ENCODE data around the gene BCAP29. TPM values are rescaled to one million over a fixed set of nuclear protein-coding genes. Genes with fewer than 3 reads are reported as not detected.
A peak's percentile ranks its signal among the peaks of the same experiment; 100 is the strongest.

The BCAP29 gene
- polyA plus RNA-seq, 1 of the 3 experiments (the other 2 are of a cell fraction): 29.2 TPM

DNA sequence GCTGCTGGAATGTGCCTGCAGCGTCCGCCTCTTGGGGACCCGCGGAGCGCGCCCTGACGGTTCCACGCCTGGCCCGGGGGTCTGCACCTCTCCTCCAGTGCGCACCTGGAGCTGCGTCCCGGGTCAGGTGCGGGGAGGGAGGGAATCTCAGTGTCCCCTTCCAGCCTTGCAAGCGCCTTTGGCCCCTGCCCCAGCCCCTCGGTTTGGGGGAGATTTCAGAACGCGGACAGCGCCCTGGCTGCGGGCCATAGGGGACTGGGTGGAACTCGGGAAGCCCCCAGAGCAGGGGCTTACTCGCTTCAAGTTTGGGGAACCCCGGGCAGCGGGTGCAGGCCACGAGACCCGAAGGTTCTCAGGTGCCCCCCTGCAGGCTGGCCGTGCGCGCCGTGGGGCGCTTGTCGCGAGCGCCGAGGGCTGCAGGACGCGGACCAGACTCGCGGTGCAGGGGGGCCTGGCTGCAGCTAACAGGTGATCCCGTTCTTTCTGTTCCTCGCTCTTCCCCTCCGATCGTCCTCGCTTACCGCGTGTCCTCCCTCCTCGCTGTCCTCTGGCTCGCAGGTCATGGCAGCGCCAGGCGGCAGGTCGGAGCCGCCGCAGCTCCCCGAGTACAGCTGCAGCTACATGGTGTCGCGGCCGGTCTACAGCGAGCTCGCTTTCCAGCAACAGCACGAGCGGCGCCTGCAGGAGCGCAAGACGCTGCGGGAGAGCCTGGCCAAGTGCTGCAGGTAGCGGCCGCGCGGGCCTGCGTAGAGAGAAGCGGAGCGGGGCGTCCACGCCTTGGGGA is 81.2 kb downstream of the BCAP29 start:
- DNase-seq: peak; percentile 84
- POLR2A ChIA-PET: no interaction called here

More for the DNA sequence above, 81.2 kb downstream of the BCAP29 start:
- H3F3A ChIP-seq (replicated peaks; ENCODE audit: insufficient read depth): no peaks in the 10 kb centered on the region
- H3K9ac ChIP-seq: no peak overlapping the region
- H3K9me2 ChIP-seq: no peaks in the 10 kb centered on the region
- CTCF ChIA-PET: interaction anchor here (0.6 to 2.2 kb wide), 27 partner anchors 9 to 1067 kb away, joined by 3 to 14 read pairs (median 3); no protein-coding TSS in a partner anchor
- H4K20me1 ChIP-seq (ENCODE audit: insufficient read depth): no peaks in the 10 kb centered on the region
- H3K4me2 ChIP-seq: peak overlapping the region; percentile 91
- H3K79me2 ChIP-seq (ENCODE audit: insufficient read depth): no peaks in the 10 kb centered on the region
- H3K9me3 ChIP-seq: no peaks in the 10 kb centered on the region
- peaks cover 15% of the 10 kb centered on the region for H3K27me3 ChIP-seq (ENCODE audit: insufficient read depth)
- peak overlapping the region; percentile 78 for H2AFZ ChIP-seq (ENCODE audit: low read depth)
- H3K27ac ChIP-seq (ENCODE audit: low read depth in 2 of 2, low read length in 1 of 2): no peak overlapping the region
- H3K36me3 ChIP-seq (replicated peaks in 1 of 2; ENCODE audit: control insufficient read depth in 1 of 2, insufficient read depth in 2 of 2, low read length in 1 of 2): no peaks in the 10 kb centered on the region
- H3K4me3 ChIP-seq (ENCODE audit: low read depth in 2 of 2, low read length in 1 of 2): peak overlapping the region; percentile 65
- H3K4me1 ChIP-seq (ENCODE audit: control insufficient read depth in 1 of 2, insufficient read depth in 2 of 2, low read depth in 1 of 2, low read length in 1 of 2): peaks cover 0 to 14% of the 10 kb centered on the region in 2 experiments; a peak in 1 of 4 replicates
- TF ChIP-seq CHD2 (IDR thresholded peaks at IDR 0.05; ENCODE audit: low read length, partially characterized antibody): peak; percentile 29
- TF ChIP-seq TEAD4 (IDR thresholded peaks at IDR 0.05; ENCODE audit: borderline replicate concordance, insufficient read depth): no peak
- peak; percentile 39; the same call in 1 of the 2 replicates for TF ChIP-seq SMC3 (IDR thresholded peaks at IDR 0.05; ENCODE audit: low read depth, low read length)
- no peak for TF ChIP-seq IRF3 (IDR thresholded peaks at IDR 0.05; ENCODE audit: low read depth, low read length)
- peak; percentile 13; the same call in 1 of the 2 replicates for TF ChIP-seq TCF12 (IDR thresholded peaks at IDR 0.05)
- TF ChIP-seq FOXM1 (IDR thresholded peaks at IDR 0.05; ENCODE audit: low read depth): no peak
- TF ChIP-seq, protein P1, sequence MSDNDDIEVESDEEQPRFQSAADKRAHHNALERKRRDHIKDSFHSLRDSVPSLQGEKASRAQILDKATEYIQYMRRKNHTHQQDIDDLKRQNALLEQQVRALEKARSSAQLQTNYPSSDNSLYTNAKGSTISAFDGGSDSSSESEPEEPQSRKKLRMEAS (IDR thresholded peaks at IDR 0.05; ENCODE audit: low read depth): peak; percentile 67
- TF ChIP-seq YY1 (IDR thresholded peaks at IDR 0.05; ENCODE audit: low read depth): no peak
- peak; percentile 52 for TF ChIP-seq RAD21 (IDR thresholded peaks at IDR 0.05; ENCODE audit: low read length)
- peak; percentile 19; the same call in 1 of the 2 replicates for TF ChIP-seq NFIC (IDR thresholded peaks at IDR 0.05; ENCODE audit: borderline replicate concordance)
- no peak for TF ChIP-seq USF1 (IDR thresholded peaks at IDR 0.05; ENCODE audit: borderline replicate concordance, low read depth)
- TF ChIP-seq, protein P2, sequence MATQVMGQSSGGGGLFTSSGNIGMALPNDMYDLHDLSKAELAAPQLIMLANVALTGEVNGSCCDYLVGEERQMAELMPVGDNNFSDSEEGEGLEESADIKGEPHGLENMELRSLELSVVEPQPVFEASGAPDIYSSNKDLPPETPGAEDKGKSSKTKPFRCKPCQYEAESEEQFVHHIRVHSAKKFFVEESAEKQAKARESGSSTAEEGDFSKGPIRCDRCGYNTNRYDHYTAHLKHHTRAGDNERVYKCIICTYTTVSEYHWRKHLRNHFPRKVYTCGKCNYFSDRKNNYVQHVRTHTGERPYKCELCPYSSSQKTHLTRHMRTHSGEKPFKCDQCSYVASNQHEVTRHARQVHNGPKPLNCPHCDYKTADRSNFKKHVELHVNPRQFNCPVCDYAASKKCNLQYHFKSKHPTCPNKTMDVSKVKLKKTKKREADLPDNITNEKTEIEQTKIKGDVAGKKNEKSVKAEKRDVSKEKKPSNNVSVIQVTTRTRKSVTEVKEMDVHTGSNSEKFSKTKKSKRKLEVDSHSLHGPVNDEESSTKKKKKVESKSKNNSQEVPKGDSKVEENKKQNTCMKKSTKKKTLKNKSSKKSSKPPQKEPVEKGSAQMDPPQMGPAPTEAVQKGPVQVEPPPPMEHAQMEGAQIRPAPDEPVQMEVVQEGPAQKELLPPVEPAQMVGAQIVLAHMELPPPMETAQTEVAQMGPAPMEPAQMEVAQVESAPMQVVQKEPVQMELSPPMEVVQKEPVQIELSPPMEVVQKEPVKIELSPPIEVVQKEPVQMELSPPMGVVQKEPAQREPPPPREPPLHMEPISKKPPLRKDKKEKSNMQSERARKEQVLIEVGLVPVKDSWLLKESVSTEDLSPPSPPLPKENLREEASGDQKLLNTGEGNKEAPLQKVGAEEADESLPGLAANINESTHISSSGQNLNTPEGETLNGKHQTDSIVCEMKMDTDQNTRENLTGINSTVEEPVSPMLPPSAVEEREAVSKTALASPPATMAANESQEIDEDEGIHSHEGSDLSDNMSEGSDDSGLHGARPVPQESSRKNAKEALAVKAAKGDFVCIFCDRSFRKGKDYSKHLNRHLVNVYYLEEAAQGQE (IDR thresholded peaks at IDR 0.05; ENCODE audit: low read depth, low read length): peak; percentile 94
- no peak for TF ChIP-seq GATA2 (CRISPR knock-in tag; IDR thresholded peaks at IDR 0.05)
- TF ChIP-seq, protein P3, sequence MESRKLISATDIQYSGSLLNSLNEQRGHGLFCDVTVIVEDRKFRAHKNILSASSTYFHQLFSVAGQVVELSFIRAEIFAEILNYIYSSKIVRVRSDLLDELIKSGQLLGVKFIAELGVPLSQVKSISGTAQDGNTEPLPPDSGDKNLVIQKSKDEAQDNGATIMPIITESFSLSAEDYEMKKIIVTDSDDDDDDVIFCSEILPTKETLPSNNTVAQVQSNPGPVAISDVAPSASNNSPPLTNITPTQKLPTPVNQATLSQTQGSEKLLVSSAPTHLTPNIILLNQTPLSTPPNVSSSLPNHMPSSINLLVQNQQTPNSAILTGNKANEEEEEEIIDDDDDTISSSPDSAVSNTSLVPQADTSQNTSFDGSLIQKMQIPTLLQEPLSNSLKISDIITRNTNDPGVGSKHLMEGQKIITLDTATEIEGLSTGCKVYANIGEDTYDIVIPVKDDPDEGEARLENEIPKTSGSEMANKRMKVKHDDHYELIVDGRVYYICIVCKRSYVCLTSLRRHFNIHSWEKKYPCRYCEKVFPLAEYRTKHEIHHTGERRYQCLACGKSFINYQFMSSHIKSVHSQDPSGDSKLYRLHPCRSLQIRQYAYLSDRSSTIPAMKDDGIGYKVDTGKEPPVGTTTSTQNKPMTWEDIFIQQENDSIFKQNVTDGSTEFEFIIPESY (IDR thresholded peaks at IDR 0.05; ENCODE audit: borderline replicate concordance, low read depth): no peak
- peak; percentile 68 for TF ChIP-seq MXI1 (IDR thresholded peaks at IDR 0.05; ENCODE audit: low read depth, low read length)
- 5% methylated on average over 42 of the region's 73 CpGs for WGBS (ENCODE audit: low lambda C conversion rate)
